ENCODE results near the gene SLC28A3. TPM values are rescaled to one million over a fixed set of nuclear protein-coding genes. Genes with fewer than 3 reads are reported as not detected.

The SLC28A3 gene
- total RNA-seq, 1 donor, result 0.72 TPM

DNA sequence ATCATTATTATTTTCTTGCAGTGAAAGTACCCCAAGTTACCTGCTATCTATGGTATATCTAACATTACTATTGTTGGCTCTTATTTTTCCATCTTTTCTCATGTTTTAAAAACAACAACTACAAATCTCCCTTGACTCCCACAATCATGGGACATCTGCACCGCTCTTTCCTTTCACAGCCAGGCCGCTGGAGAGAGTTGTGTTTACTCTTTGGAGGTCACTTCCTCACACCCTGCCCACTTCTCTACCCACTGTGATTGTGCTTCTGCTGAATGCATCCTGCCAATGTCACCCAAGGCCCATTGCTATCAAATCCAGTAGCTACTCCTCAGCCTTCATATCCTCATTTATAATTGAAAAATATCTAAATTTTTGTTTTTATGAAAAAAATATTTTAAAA is 29.7 kb downstream of the SLC28A3 start:
- H3K27ac ChIP-seq (ENCODE audit: low read depth, low read length), result no peak overlapping the region
- peaks cover 2% of the 10 kb centered on the region for H3K27me3 ChIP-seq (ENCODE audit: insufficient read depth, low read length)
- H3K4me2 ChIP-seq (ENCODE audit: insufficient read depth, low read length), result no peak overlapping the region
- no peak for DNase-seq (ENCODE audit: insufficient read length, low spot score, missing footprints)
- no peaks in the 10 kb centered on the region for H4K20me1 ChIP-seq (ENCODE audit: insufficient read depth, low read length)
- no peak overlapping the region for H3K4me3 ChIP-seq (ENCODE audit: insufficient read depth, low read length)
- no peak overlapping the region for H2AFZ ChIP-seq (ENCODE audit: low read length)
- H3K36me3 ChIP-seq (ENCODE audit: insufficient read depth, low read length), result no peaks in the 10 kb centered on the region
- no peaks in the 10 kb centered on the region for H3K79me2 ChIP-seq (ENCODE audit: insufficient read depth, low read length)
- TF ChIP-seq, protein P1, sequence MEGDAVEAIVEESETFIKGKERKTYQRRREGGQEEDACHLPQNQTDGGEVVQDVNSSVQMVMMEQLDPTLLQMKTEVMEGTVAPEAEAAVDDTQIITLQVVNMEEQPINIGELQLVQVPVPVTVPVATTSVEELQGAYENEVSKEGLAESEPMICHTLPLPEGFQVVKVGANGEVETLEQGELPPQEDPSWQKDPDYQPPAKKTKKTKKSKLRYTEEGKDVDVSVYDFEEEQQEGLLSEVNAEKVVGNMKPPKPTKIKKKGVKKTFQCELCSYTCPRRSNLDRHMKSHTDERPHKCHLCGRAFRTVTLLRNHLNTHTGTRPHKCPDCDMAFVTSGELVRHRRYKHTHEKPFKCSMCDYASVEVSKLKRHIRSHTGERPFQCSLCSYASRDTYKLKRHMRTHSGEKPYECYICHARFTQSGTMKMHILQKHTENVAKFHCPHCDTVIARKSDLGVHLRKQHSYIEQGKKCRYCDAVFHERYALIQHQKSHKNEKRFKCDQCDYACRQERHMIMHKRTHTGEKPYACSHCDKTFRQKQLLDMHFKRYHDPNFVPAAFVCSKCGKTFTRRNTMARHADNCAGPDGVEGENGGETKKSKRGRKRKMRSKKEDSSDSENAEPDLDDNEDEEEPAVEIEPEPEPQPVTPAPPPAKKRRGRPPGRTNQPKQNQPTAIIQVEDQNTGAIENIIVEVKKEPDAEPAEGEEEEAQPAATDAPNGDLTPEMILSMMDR (IDR thresholded peaks at IDR 0.05; ENCODE audit: extremely low read depth, low read depth, low read length), result no peak
- no peaks in the 10 kb centered on the region for H3K9me3 ChIP-seq (ENCODE audit: low read depth, low read length)
- no peaks in the 10 kb centered on the region for H3K4me1 ChIP-seq (ENCODE audit: insufficient read depth, low read length)

DNA sequence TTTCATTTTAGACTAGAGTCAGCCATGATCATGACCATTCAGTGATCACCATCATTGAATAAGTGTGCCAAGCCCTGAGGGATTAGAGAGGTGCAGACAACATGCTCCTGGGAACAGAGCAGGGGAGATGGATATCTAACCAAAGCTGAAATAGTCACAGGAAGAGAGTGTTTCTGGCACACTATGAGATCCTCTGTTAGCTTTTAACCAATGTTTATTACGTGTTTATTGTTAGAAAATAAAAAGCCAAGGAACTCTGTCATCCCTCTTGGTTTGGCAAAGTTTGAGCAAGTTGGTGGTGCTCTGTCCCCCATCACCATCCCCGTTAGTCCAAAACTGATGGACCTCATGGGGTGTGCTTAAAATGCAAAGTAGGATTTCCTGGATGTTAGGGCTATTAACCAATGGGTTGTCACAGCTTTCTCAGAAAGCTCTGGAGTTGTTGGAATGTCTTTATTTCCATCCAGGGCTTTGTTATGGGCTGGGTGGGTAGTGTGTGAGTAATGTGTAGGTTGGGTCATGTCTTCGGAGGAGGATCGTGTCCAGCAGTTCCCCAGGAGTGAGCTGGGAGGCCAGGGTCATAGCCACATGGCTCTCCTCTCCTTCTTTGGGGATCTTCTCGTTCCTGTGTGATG is 34.9 kb downstream of the SLC28A3 start:
- Histone ChIP-seq H3K27me3 (ENCODE audit: insufficient read depth, low read length) (no peaks in the 10 kb centered on the region), H2AFZ (ENCODE audit: low read length) (no peak overlapping the region), H3K4me1 (ENCODE audit: insufficient read depth, low read length) (peaks cover 6% of the 10 kb centered on the region), H3K79me2 (ENCODE audit: insufficient read depth, low read length) (no peaks in the 10 kb centered on the region), H4K20me1 (ENCODE audit: insufficient read depth, low read length) (no peaks in the 10 kb centered on the region), H3K27ac (ENCODE audit: low read depth, low read length) (no peak overlapping the region), H3K4me3 (ENCODE audit: insufficient read depth, low read length) (no peak overlapping the region), H3K36me3 (ENCODE audit: insufficient read depth, low read length) (no peaks in the 10 kb centered on the region), H3K9me3 (ENCODE audit: low read depth, low read length) (no peaks in the 10 kb centered on the region), H3K4me2 (ENCODE audit: insufficient read depth, low read length) (no peak overlapping the region)
- no peak for DNase-seq (ENCODE audit: insufficient read length, low spot score, missing footprints)
- TF ChIP-seq, protein P1 (IDR thresholded peaks at IDR 0.05; ENCODE audit: extremely low read depth, low read depth, low read length), result no peak

DNA sequence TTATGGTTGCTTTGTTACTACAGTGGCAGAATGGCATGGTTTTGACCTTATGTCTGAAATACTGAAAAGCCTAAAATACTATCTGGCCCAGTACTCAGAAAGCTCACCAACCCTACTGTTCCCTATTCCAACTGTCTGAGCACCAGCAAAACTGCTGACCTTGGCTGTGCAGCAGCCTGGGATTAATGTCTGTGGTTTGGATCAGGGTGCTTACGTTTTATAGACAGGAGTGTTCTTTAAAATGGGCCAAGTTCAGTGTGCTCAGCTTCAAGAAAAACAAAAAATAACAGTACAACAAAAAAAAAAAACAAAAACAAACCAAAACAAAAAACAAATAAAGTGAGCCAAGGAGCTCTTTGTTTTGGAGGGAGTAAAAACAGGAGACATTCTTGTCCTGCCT is 36.4 kb downstream of the SLC28A3 start:
- H3K79me2 ChIP-seq (ENCODE audit: insufficient read depth, low read length), result no peaks in the 10 kb centered on the region
- H3K36me3 ChIP-seq (ENCODE audit: insufficient read depth, low read length), result no peaks in the 10 kb centered on the region
- H4K20me1 ChIP-seq (ENCODE audit: insufficient read depth, low read length), result no peaks in the 10 kb centered on the region
- H2AFZ ChIP-seq (ENCODE audit: low read length), result no peak overlapping the region
- H3K9me3 ChIP-seq (ENCODE audit: low read depth, low read length), result no peaks in the 10 kb centered on the region
- TF ChIP-seq, protein P1 (IDR thresholded peaks at IDR 0.05; ENCODE audit: extremely low read depth, low read depth, low read length), result no peak
- no peak overlapping the region for H3K27ac ChIP-seq (ENCODE audit: low read depth, low read length)
- H3K27me3 ChIP-seq (ENCODE audit: insufficient read depth, low read length), result no peaks in the 10 kb centered on the region
- peaks cover 11% of the 10 kb centered on the region for H3K4me1 ChIP-seq (ENCODE audit: insufficient read depth, low read length)
- no peak overlapping the region for H3K4me3 ChIP-seq (ENCODE audit: insufficient read depth, low read length)
- H3K4me2 ChIP-seq (ENCODE audit: insufficient read depth, low read length), result no peak overlapping the region
- DNase-seq (ENCODE audit: insufficient read length, low spot score, missing footprints), result no peak

DNA sequence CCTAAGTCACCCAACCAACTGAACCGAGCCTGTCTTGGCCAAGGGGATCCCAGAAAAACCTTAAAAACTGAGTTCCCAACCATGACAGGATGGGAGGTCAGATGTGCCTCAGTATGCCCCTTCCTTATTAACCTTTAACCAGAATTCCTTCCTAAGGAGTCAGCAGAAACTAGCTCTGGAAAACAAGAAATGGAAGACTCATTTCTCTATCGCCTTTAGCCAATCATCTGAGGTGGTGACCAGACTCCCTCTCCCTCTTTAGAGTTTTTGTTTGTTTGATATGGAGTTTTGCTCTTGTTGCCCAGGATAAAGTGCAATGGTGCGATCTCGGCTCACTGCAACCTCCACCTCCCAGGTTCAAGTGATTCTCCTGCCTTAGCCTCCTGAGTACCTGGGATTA is 37.5 kb downstream of the SLC28A3 start:
- Histone ChIP-seq H3K9me3 (ENCODE audit: low read depth, low read length) (no peaks in the 10 kb centered on the region), H3K79me2 (ENCODE audit: insufficient read depth, low read length) (no peaks in the 10 kb centered on the region), H3K27me3 (ENCODE audit: insufficient read depth, low read length) (no peaks in the 10 kb centered on the region), H3K4me1 (ENCODE audit: insufficient read depth, low read length) (peaks cover 11% of the 10 kb centered on the region), H4K20me1 (ENCODE audit: insufficient read depth, low read length) (no peaks in the 10 kb centered on the region), H3K36me3 (ENCODE audit: insufficient read depth, low read length) (no peaks in the 10 kb centered on the region), H3K4me2 (ENCODE audit: insufficient read depth, low read length) (no peak overlapping the region), H3K27ac (ENCODE audit: low read depth, low read length) (no peak overlapping the region), H3K4me3 (ENCODE audit: insufficient read depth, low read length) (no peak overlapping the region), H2AFZ (ENCODE audit: low read length) (no peak overlapping the region)
- TF ChIP-seq, protein P1 (IDR thresholded peaks at IDR 0.05; ENCODE audit: extremely low read depth, low read depth, low read length), result no peak
- no peak for DNase-seq (ENCODE audit: insufficient read length, low spot score, missing footprints)

Measured in osteoblast (primary cell).